Measurements from ENCODE around the gene JPH2.

JPH2 gene

GRCh38 chr20:44066645-44067606, 120.1 kb downstream of the JPH2 start:
- Mint-ChIP-seq H3K36me3 (ENCODE audit: low read depth) (no peaks in the 10 kb centered on the region), H3K27me3 (peaks cover 7% of the 10 kb centered on the region), H3K4me1 (ENCODE audit: low read depth) (peaks cover 34% of the 10 kb centered on the region), H3K9me3 (no peaks in the 10 kb centered on the region), H3K27ac (no peak overlapping the region), H3K4me3 (no peak overlapping the region)
- intact Hi-C loops (cut with micrococcal nuclease) = no loop called here

DNA sequence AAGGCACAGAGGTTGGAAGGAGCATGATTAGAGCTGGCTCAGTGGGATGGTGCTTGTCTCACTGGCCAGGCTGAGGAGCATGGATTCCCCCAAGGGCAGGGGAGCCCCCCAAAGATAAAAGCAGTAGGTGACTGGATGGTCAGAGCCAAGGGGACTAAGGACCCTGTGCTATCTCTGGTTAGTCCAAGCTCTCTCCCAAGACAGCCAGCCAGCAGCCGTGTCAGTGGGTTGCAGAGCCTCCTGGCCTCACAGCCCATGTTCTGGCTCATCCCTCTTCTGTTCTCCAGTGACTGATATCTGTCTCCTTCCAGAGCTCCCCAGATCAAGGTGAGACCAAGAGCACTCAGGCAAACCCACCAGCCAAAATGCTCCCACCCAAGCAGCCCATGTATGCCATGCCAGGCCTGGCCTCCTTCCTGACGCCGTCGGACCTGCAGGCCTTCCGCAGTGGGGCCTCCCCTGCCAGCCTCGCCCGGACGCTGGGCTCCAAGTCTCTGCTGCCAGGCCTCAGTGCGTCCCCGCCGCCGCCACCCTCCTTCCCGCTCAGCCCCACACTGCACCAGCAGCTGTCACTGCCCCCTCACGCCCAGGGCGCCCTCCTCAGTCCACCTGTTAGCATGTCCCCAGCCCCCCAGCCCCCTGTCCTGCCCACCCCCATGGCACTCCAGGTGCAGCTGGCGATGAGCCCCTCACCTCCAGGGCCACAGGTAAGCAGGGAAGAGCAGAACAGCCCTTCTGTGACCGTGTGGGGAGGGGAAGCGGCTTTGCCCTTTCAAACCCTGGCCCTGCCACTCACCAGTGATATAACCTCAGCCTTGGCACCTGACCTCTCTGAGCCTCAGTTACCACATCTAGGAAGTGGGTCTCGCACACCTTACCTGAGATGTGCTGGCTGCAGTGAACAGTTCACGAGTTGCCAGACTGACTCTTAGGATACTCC, 121.3 kb downstream of the JPH2 start:
- Mint-ChIP-seq H3K27ac (no peak overlapping the region), H3K27me3 (peaks cover 5% of the 10 kb centered on the region), H3K4me1 (ENCODE audit: low read depth) (peaks cover 29% of the 10 kb centered on the region), H3K9me3 (no peaks in the 10 kb centered on the region), H3K4me3 (no peak overlapping the region), H3K36me3 (ENCODE audit: low read depth) (no peaks in the 10 kb centered on the region)
- intact Hi-C loops (cut with micrococcal nuclease) = no loop called here

DNA sequence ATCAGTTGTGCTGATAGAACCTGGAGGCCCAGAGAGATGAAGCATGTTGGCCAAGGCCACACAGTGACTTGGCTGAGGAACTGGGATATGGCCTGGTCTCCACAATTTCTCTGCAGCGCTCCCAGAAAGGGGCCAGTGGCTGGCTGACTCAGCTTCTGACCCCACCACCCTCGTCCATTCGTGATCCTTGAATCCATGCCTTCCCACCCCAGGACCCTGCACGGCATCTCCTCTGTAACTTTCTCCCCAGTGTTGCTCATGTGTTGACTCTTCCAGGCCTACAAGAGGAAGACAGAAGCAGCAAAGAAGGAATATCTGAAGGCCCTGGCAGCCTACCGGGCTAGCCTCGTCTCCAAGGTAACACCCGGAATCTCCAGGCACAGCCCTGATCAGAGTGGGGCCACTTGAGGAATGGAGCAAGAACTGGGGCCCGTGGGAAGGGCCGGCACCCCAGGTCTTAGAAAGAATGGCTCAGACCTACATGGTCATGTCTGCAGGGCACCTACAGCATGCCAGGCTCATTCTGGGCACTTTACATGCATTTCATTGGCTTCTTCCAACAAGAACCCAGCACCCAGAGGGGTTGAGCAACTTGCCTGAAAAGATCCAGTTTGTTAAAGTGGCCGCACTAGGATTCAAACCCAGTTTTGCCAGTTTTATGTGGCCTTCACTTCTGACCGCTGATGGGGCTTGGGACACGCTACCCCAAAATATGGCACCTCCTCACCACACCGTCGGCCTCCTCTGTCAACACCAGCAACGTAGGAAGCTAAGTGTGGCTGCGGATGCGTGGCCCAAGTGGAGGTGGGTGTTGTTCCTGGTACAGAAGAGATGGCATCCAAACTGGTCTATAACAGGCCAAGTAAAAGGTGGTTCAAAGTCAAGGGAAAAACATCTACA, 122.2 kb downstream of the JPH2 start:
- intact Hi-C loops (cut with micrococcal nuclease) = no loop called here
- peaks cover 5% of the 10 kb centered on the region for H3K27me3 Mint-ChIP-seq
- H3K4me1 Mint-ChIP-seq (ENCODE audit: low read depth) = peaks cover 20% of the 10 kb centered on the region
- H3K9me3 Mint-ChIP-seq = no peaks in the 10 kb centered on the region
- H3K4me3 Mint-ChIP-seq = no peak overlapping the region
- H3K27ac Mint-ChIP-seq = no peak overlapping the region
- H3K36me3 Mint-ChIP-seq (ENCODE audit: low read depth) = no peaks in the 10 kb centered on the region
